GM23338 (cell line): ENCODE results near the gene PXDN. TPM values are rescaled to one million over a fixed set of nuclear protein-coding genes. Genes with fewer than 3 reads are reported as not detected.
A peak's percentile ranks its signal among the peaks of the same experiment; 100 is the strongest.

Experiments
- ATAC-seq: fragments of 200-7000 bp; cut with Tn5 transposase; 3 replicates; pipeline ENCODE4 v1.9.1; 2020
- DNase-seq: peaks from one replicate; pipeline ENCODE4 v3.0.0-alpha.2; 2015; ENCODE audit warnings: low spot score
- H2AFZ ChIP-seq: fragments of 200-600 bp; sonication (generic); 2 replicates; pipeline ENCODE4 v1.8.0; 2016; ENCODE audit warnings: antibody characterized with exemption, mild to moderate bottlenecking, moderate library complexity
- H3F3A ChIP-seq: fragments of 200-600 bp; sonication (generic); replicated peaks from 2 replicates; pipeline ENCODE4 v1.8.0; 2017; ENCODE audit warnings: antibody characterized with exemption, mixed run types, low read depth
- H3K27ac ChIP-seq: fragments of 200-600 bp; sonication (generic); 2 replicates; pipeline ENCODE4 v1.6.1; 2016; ENCODE audit warnings: low read depth
- H3K27me3 ChIP-seq: fragments of 200-600 bp; sonication (generic); 2 replicates; pipeline ENCODE4 v1.8.0; 2016; ENCODE audit warnings: mild to moderate bottlenecking, mixed run types, moderate library complexity; ENCODE audit not compliant: insufficient read depth
- H3K36me3 ChIP-seq: fragments of 200-600 bp; sonication (generic); 2 replicates; pipeline ENCODE4 v1.8.0; 2016; ENCODE audit warnings: mild to moderate bottlenecking; ENCODE audit not compliant: insufficient read depth
- H3K4me1 ChIP-seq: fragments of 200-600 bp; sonication (generic); 2 replicates; pipeline ENCODE4 v1.8.0; 2016; ENCODE audit warnings: mild to moderate bottlenecking, moderate library complexity; ENCODE audit not compliant: insufficient read depth
- H3K4me2 ChIP-seq: fragments of 200-600 bp; sonication (generic); 2 replicates; pipeline ENCODE4 v1.7.1; 2017; ENCODE audit warnings: mixed run types
- H3K4me3 ChIP-seq: fragments of 200-600 bp; sonication (generic); 2 replicates; pipeline ENCODE4 v1.6.1; 2016; ENCODE audit warnings: mixed run types
- H3K79me2 ChIP-seq: fragments of 200-600 bp; sonication (generic); replicated peaks from 2 replicates; pipeline ENCODE4 v1.8.0; 2017; ENCODE audit warnings: mild to moderate bottlenecking; ENCODE audit not compliant: insufficient read depth
- H3K9me2 ChIP-seq: fragments of 200-600 bp; sonication (generic); 2 replicates; pipeline ENCODE4 v1.8.0; 2017; ENCODE audit not compliant: insufficient read depth
- H4K20me1 ChIP-seq: fragments of 200-600 bp; sonication (generic); replicated peaks from 2 replicates; pipeline ENCODE4 v1.8.0; 2017; ENCODE audit warnings: mild to moderate bottlenecking; ENCODE audit not compliant: insufficient read depth
- H3K27ac Mint-ChIP-seq: 2 replicates; pipeline ENCODE4 v1.8.0; 2020; ENCODE audit warnings: inconsistent platforms, mild to moderate bottlenecking, moderate library complexity, mixed read lengths
- H3K27me3 Mint-ChIP-seq: 3 replicates; pipeline ENCODE4 v1.8.0; 2022; ENCODE audit warnings: low read depth, mild to moderate bottlenecking, moderate library complexity, mixed read lengths, inconsistent platforms; ENCODE audit not compliant: insufficient read depth, poor library complexity
- H3K36me3 Mint-ChIP-seq: 3 replicates; pipeline ENCODE4 v1.8.0; 2021; ENCODE audit warnings: low read depth, mild to moderate bottlenecking, inconsistent platforms, moderate library complexity, mixed read lengths
- H3K4me1 Mint-ChIP-seq: 3 replicates; pipeline ENCODE4 v1.8.0; 2020; ENCODE audit warnings: mild to moderate bottlenecking, inconsistent platforms, mixed read lengths
- H3K4me3 Mint-ChIP-seq: 3 replicates; pipeline ENCODE4 v1.8.0; 2021; ENCODE audit warnings: moderate library complexity, mild to moderate bottlenecking, inconsistent platforms, mixed read lengths
- H3K9me3 Mint-ChIP-seq: 3 replicates; pipeline ENCODE4 v1.8.0; 2020; ENCODE audit warnings: moderate library complexity, mild to moderate bottlenecking, inconsistent platforms, mixed read lengths
- CREB1 ChIP-seq: fragments of 250-450 bp; sonication (Bioruptor Pico); IDR thresholded peaks from 2 replicates; pipeline ENCODE4 v1.5.0; 2020; ENCODE audit warnings: low read depth, mild to moderate bottlenecking, moderate library complexity
- ETS1 ChIP-seq: IDR thresholded peaks from 2 replicates; pipeline ENCODE4 v1.6.1; 2016; ENCODE audit warnings: antibody characterized with exemption
- EZH2 ChIP-seq: fragments of 200-600 bp; sonication (generic); IDR thresholded peaks from one replicate; pipeline ENCODE4 v1.8.0; 2017; ENCODE audit warnings: antibody characterized with exemption, mild to moderate bottlenecking, low read depth; ENCODE audit not compliant: unreplicated experiment
- EZH2phosphoT487 ChIP-seq: fragments of 200-600 bp; sonication (generic); IDR thresholded peaks from one replicate; pipeline ENCODE4 v1.8.1; 2018; ENCODE audit warnings: antibody characterized with exemption; ENCODE audit not compliant: unreplicated experiment
- JUNB ChIP-seq: IDR thresholded peaks from one replicate; pipeline ENCODE4 v1.6.1; 2016; ENCODE audit warnings: antibody characterized with exemption; ENCODE audit not compliant: unreplicated experiment
- NANOG ChIP-seq: IDR thresholded peaks from 2 replicates; pipeline ENCODE4 v1.6.1; 2016; ENCODE audit warnings: antibody characterized with exemption, borderline replicate concordance
- POLR2AphosphoS5 ChIP-seq: IDR thresholded peaks from 2 replicates; pipeline ENCODE4 v1.6.1; 2016; ENCODE audit warnings: antibody characterized with exemption, low read depth
- REST ChIP-seq: IDR thresholded peaks from one replicate; pipeline ENCODE4 v1.6.1; 2018; ENCODE audit warnings: antibody characterized with exemption; ENCODE audit not compliant: unreplicated experiment
- STAT1 ChIP-seq: IDR thresholded peaks from one replicate; pipeline ENCODE4 v1.6.1; 2016; ENCODE audit warnings: antibody characterized with exemption; ENCODE audit not compliant: unreplicated experiment
- ZNF114 ChIP-seq: fragments of 250-450 bp; sonication (Bioruptor Pico); IDR thresholded peaks from 2 replicates; pipeline ENCODE4 v1.5.0; 2020; ENCODE audit warnings: mild to moderate bottlenecking, moderate library complexity
- ZNF331 ChIP-seq: fragments of 250-450 bp; sonication (Bioruptor Pico); IDR thresholded peaks from 2 replicates; pipeline ENCODE4 v1.5.0; 2020; ENCODE audit warnings: low read depth, mild to moderate bottlenecking, moderate library complexity
- polyA plus RNA-seq: library from polyadenylated mRNA; unstranded; fragments of >200 nt; fragmentation: Nextera tagmentation; extraction: Ambion mirVana; gene quantifications from 2 replicates; pipeline ENCODE4 v1.2.1, GENCODE V29; 2016
- total RNA-seq: library from RNA; depleted of rRNA; stranded (reverse); fragments of >200 nt; shearing (Covaris generic); gene quantifications from 2 replicates; pipeline ENCODE4 v1.2.3, GENCODE V29; 2014
- TF ChIP-seq, protein P1 (sequence below), 2 experiments: fragments of 200-600 bp in 1 of 2; sonication (generic) in 1 of 2; conservative IDR thresholded peaks; 2 replicates each; pipeline versions ENCODE4 v1.5.1 to v1.6.1; 2016 to 2017; ENCODE audit warnings: antibody characterized with exemption in 2 of 2, low read depth in 2 of 2, mild to moderate bottlenecking in 2 of 2, moderate library complexity in 1 of 2
- TF ChIP-seq, protein P2 (sequence below): fragments of 250-450 bp; sonication (Bioruptor Pico); IDR thresholded peaks from 2 replicates; pipeline ENCODE4 v1.5.0; 2020; ENCODE audit warnings: mild to moderate bottlenecking, moderate library complexity

The PXDN gene
- total and polyA plus RNA-seq, 2 experiments from 2014 or later = 42.2 to 225 TPM

DNA sequence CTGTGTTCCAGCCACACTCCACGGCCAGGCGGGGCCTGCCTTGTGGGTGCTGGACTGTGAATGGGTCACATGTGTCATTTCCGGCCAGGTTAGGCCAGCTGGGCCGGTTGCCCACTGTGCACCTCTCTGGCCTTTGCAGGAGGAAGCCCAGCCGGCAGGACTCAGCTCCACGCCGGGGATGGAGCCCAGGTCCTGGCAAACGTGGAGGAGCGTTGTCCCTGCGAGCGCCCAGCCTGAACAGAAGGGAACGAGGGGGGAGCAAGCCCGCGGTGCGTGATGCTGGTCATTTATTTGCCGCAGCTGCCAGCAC is 152.9 kb downstream of the PXDN start:
- H3K4me3 Mint-ChIP-seq = no peak overlapping the region
- ATAC-seq (peak; percentile 3), DNase-seq (no peak)
- no peak overlapping the region for H3K27ac Mint-ChIP-seq
- 0 out of 2 replicates have a peak, but pooled peaks cover 10% of the 10 kb centered on the region for H3K4me1 ChIP-seq
- H4K20me1 ChIP-seq = no peaks in the 10 kb centered on the region; the same call in 1 of the 2 replicates
- H3K36me3 ChIP-seq = no peaks in the 10 kb centered on the region
- no peaks in the 10 kb centered on the region for H3K27me3 ChIP-seq
- no peaks in the 10 kb centered on the region for H3K79me2 ChIP-seq
- H2AFZ ChIP-seq = no peak overlapping the region
- H3K4me3 ChIP-seq = no peak overlapping the region
- H3K27me3 Mint-ChIP-seq = peaks cover 3% of the 10 kb centered on the region
- no peaks in the 10 kb centered on the region for H3K9me2 ChIP-seq
- no peak for TF ChIP-seq POLR2AphosphoS5
- no peak for TF ChIP-seq CREB1 (CRISPR knock-in tag)
- TF ChIP-seq JUNB = no peak
- no peak for TF ChIP-seq EZH2
- no peak for TF ChIP-seq REST
- no peak for TF ChIP-seq STAT1
- TF ChIP-seq EZH2phosphoT487 = no peak
- no peak for TF ChIP-seq NANOG
- TF ChIP-seq ETS1 = no peak
- TF ChIP-seq, protein P1, sequence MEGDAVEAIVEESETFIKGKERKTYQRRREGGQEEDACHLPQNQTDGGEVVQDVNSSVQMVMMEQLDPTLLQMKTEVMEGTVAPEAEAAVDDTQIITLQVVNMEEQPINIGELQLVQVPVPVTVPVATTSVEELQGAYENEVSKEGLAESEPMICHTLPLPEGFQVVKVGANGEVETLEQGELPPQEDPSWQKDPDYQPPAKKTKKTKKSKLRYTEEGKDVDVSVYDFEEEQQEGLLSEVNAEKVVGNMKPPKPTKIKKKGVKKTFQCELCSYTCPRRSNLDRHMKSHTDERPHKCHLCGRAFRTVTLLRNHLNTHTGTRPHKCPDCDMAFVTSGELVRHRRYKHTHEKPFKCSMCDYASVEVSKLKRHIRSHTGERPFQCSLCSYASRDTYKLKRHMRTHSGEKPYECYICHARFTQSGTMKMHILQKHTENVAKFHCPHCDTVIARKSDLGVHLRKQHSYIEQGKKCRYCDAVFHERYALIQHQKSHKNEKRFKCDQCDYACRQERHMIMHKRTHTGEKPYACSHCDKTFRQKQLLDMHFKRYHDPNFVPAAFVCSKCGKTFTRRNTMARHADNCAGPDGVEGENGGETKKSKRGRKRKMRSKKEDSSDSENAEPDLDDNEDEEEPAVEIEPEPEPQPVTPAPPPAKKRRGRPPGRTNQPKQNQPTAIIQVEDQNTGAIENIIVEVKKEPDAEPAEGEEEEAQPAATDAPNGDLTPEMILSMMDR (conservative IDR thresholded peaks at IDR 0.05; ENCODE audit: low read depth in 2 of 2) = no peak
- no peak for TF ChIP-seq ZNF114 (CRISPR knock-in tag)
- no peak for TF ChIP-seq ZNF331 (CRISPR knock-in tag)
- TF ChIP-seq, protein P2, sequence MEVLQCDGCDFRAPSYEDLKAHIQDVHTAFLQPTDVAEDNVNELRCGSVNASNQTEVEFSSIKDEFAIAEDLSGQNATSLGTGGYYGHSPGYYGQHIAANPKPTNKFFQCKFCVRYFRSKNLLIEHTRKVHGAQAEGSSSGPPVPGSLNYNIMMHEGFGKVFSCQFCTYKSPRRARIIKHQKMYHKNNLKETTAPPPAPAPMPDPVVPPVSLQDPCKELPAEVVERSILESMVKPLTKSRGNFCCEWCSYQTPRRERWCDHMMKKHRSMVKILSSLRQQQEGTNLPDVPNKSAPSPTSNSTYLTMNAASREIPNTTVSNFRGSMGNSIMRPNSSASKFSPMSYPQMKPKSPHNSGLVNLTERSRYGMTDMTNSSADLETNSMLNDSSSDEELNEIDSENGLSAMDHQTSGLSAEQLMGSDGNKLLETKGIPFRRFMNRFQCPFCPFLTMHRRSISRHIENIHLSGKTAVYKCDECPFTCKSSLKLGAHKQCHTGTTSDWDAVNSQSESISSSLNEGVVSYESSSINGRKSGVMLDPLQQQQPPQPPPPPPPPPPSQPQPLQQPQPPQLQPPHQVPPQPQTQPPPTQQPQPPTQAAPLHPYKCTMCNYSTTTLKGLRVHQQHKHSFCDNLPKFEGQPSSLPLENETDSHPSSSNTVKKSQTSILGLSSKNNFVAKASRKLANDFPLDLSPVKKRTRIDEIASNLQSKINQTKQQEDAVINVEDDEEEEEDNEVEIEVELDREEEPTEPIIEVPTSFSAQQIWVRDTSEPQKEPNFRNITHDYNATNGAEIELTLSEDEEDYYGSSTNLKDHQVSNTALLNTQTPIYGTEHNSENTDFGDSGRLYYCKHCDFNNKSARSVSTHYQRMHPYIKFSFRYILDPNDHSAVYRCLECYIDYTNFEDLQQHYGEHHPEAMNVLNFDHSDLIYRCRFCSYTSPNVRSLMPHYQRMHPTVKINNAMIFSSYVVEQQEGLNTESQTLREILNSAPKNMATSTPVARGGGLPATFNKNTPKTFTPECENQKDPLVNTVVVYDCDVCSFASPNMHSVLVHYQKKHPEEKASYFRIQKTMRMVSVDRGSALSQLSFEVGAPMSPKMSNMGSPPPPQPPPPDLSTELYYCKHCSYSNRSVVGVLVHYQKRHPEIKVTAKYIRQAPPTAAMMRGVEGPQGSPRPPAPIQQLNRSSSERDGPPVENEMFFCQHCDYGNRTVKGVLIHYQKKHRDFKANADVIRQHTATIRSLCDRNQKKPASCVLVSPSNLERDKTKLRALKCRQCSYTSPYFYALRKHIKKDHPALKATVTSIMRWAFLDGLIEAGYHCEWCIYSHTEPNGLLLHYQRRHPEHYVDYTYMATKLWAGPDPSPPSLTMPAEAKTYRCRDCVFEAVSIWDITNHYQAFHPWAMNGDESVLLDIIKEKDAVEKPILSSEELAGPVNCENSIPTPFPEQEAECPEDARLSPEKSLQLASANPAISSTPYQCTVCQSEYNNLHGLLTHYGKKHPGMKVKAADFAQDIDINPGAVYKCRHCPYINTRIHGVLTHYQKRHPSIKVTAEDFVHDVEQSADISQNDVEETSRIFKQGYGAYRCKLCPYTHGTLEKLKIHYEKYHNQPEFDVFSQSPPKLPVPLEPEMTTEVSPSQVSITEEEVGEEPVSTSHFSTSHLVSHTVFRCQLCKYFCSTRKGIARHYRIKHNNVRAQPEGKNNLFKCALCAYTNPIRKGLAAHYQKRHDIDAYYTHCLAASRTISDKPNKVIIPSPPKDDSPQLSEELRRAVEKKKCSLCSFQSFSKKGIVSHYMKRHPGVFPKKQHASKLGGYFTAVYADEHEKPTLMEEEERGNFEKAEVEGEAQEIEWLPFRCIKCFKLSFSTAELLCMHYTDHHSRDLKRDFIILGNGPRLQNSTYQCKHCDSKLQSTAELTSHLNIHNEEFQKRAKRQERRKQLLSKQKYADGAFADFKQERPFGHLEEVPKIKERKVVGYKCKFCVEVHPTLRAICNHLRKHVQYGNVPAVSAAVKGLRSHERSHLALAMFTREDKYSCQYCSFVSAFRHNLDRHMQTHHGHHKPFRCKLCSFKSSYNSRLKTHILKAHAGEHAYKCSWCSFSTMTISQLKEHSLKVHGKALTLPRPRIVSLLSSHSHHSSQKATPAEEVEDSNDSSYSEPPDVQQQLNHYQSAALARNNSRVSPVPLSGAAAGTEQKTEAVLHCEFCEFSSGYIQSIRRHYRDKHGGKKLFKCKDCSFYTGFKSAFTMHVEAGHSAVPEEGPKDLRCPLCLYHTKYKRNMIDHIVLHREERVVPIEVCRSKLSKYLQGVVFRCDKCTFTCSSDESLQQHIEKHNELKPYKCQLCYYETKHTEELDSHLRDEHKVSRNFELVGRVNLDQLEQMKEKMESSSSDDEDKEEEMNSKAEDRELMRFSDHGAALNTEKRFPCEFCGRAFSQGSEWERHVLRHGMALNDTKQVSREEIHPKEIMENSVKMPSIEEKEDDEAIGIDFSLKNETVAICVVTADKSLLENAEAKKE (CRISPR knock-in tag) = no peak
- peak overlapping the region; percentile 26; the same call in 1 of the 2 replicates for H3K4me2 ChIP-seq
- peaks cover 11% of the 10 kb centered on the region for H3F3A ChIP-seq
- peaks cover 3% of the 10 kb centered on the region; the same call in 1 of the 3 replicates for H3K36me3 Mint-ChIP-seq
- peak overlapping the region; percentile 55; the same call in 1 of the 2 replicates for H3K27ac ChIP-seq
- H3K4me1 Mint-ChIP-seq = peaks cover 27% of the 10 kb centered on the region
- H3K9me3 Mint-ChIP-seq = no peaks in the 10 kb centered on the region
